AG09309 (cell line): ENCODE results near the gene PTPRN2.

ENCODE experiments used
- DNase-seq: peaks from one replicate; pipeline ENCODE4 v3.0.0-alpha.2; 2010; ENCODE audit warnings: low read depth
- H3K4me3 ChIP-seq: 2 replicates; pipeline ENCODE4 v1.5.1; 2011; ENCODE audit warnings: mild to moderate bottlenecking, low read depth, low read length, moderate library complexity; ENCODE audit not compliant: control insufficient read depth
- CTCF ChIP-seq: IDR thresholded peaks from 2 replicates; pipeline ENCODE4 v1.5.1; 2011; ENCODE audit warnings: mild to moderate bottlenecking, low read depth, low read length, inconsistent platforms; ENCODE audit not compliant: insufficient read depth, control insufficient read depth; ENCODE audit errors: missing control alignments

Gene PTPRN2

GRCh38 chr7:158121441-158122045 is 466.1 kb downstream of the PTPRN2 start:
- no peak for TF ChIP-seq CTCF
- H3K4me3 ChIP-seq, result no peak overlapping the region
- DNase-seq, result no peak

- no peak for TF ChIP-seq CTCF
- DNase-seq, result no peak
Observed at GRCh38 chr7:158120716-158121115, 466.9 kb downstream of the PTPRN2 start.

GRCh38 chr7:158120316-158120715 is 467.3 kb downstream of the PTPRN2 start:
- TF ChIP-seq CTCF, result no peak
- no peak overlapping the region for H3K4me3 ChIP-seq
- no peak for DNase-seq

More at GRCh38 chr7:158120716-158121115, 466.9 kb downstream of the PTPRN2 start:
- no peak overlapping the region for H3K4me3 ChIP-seq

- no peak for DNase-seq
- no peak overlapping the region for H3K4me3 ChIP-seq
- no peak for TF ChIP-seq CTCF
Observed at GRCh38 chr7:158117341-158118222, 470.0 kb downstream of the PTPRN2 start.

- DNase-seq, result no peak
- H3K4me3 ChIP-seq, result no peak overlapping the region
- no peak for TF ChIP-seq CTCF
Observed at GRCh38 chr7:158116235-158116634, 471.4 kb downstream of the PTPRN2 start.

- no peak for TF ChIP-seq CTCF
- DNase-seq, result no peak
- no peak overlapping the region for H3K4me3 ChIP-seq
Observed at GRCh38 chr7:158114056-158114850, 473.4 kb downstream of the PTPRN2 start.
